HCT116 (cell line): ENCODE results near the gene PCDHB4. TPM values are rescaled to one million over a fixed set of nuclear protein-coding genes. Genes with fewer than 3 reads are reported as not detected.
"Not testable (repeated sequence)": the region's sequence is repeated elsewhere in the genome, so short reads cannot be mapped to it uniquely, and the experiment has no call there.

Source experiments
- ATAC-seq: fragments of 200-7000 bp; cut with Tn5 transposase; 2 replicates; pipeline ENCODE4 v1.9.1; 2020; ENCODE audit warnings: mild to moderate bottlenecking, moderate library complexity
- BruUV-seq: library from RNA; stranded (reverse); fragments of 400-500 nt; replicated peaks from 2 replicates; lab custom pipeline; 2021; lab: Mats Ljungman, UMichigan
- CTCF ChIA-PET: fragments of 300-600 bp; sonication (Branson Sonifier 250); formaldehyde crosslinking; loops from one replicate; lab custom pipeline; 2021; ENCODE audit warnings: antibody characterized with exemption; lab: Charles Lee
- POLR2A ChIA-PET: fragments of 300-600, 350-600 bp; sonication (Branson Sonifier 250); formaldehyde crosslinking; loops from one replicate; lab custom pipeline; 2021; ENCODE audit warnings: antibody characterized with exemption; lab: Charles Lee
- RAD21 ChIA-PET, 2 experiments: fragments of 300-600 bp; sonication (Branson Sonifier 250); formaldehyde crosslinking; loops; one replicate each; lab custom pipeline; 2023; ENCODE audit warnings: low total read pairs in 2 of 2; ENCODE audit not compliant: uncharacterized antibody in 2 of 2, unreplicated experiment in 2 of 2, low non-redundant PET in 1 of 2; lab: Charles Lee
- DNase-seq: peaks from one replicate; pipeline ENCODE4 v3.0.0-alpha.2; 2010; ENCODE audit warnings: low read depth, low spot score
- H2AFZ ChIP-seq: fragments of 200-600 bp; shearing (Covaris generic), sonication (generic); 2 replicates; pipeline ENCODE4 v1.6.1; 2017; ENCODE audit warnings: low read depth, mixed run types, mixed read lengths, antibody characterized with exemption, low read length; ENCODE audit not compliant: poor library complexity, severe bottlenecking
- H3K27ac ChIP-seq: 2 replicates; pipeline ENCODE4 v1.5.1; 2012; ENCODE audit warnings: low read depth, low read length
- H3K27me3 ChIP-seq: fragments of 200-600 bp; sonication (generic); 2 replicates; pipeline ENCODE4 v1.6.1; 2016; ENCODE audit warnings: mixed run types, low read length, mixed read lengths; ENCODE audit not compliant: insufficient read depth
- H3K36me3 ChIP-seq, 2 experiments: fragments of 200-500 bp in 1 of 2; fragments of 200-600 bp in 1 of 2; sonication (Bioruptor generic) in 1 of 2; sonication (generic) in 1 of 2; 2 replicates each; pipeline versions ENCODE4 v1.5.1 to v1.6.1; 2014 to 2016; ENCODE audit warnings: low read length in 2 of 2, inconsistent platforms in 1 of 2, mixed read lengths in 1 of 2, mixed run types in 1 of 2; ENCODE audit not compliant: insufficient read depth in 2 of 2, control insufficient read depth in 1 of 2
- H3K4me1 ChIP-seq, 2 experiments: fragments of 200-600 bp in 1 of 2; sonication (generic) in 1 of 2; 2 replicates each; pipeline versions ENCODE4 v1.5.1 to v1.6.1; 2012 to 2017; ENCODE audit warnings: low read length in 2 of 2, inconsistent platforms in 1 of 2, mild to moderate bottlenecking in 1 of 2, mixed read lengths in 1 of 2, mixed run types in 1 of 2, moderate library complexity in 1 of 2; ENCODE audit not compliant: insufficient read depth in 2 of 2, control insufficient read depth in 1 of 2
- H3K4me2 ChIP-seq: fragments of 200-600 bp; sonication (generic); 2 replicates; pipeline ENCODE4 v1.6.1; 2017; ENCODE audit warnings: mixed run types, low read length, mixed read lengths
- H3K4me3 ChIP-seq, 2 experiments: fragments of 200-600 bp in 1 of 2; sonication (generic) in 1 of 2; replicated peaks in 1 of 2; 2 replicates each; pipeline ENCODE4 v1.5.1; 2011 to 2016; ENCODE audit warnings: low read length in 2 of 2, control low read depth in 1 of 2, low read depth in 1 of 2, mild to moderate bottlenecking in 1 of 2, mixed read lengths in 1 of 2, mixed run types in 1 of 2
- H3K79me2 ChIP-seq: fragments of 200-600 bp; sonication (generic); 2 replicates; pipeline ENCODE4 v1.6.1; 2017; ENCODE audit warnings: mild to moderate bottlenecking, mixed run types, low read length, moderate library complexity, mixed read lengths; ENCODE audit not compliant: insufficient read depth
- H3K9ac ChIP-seq: fragments of 200-600 bp; sonication (generic); 2 replicates; pipeline ENCODE4 v1.6.1; 2016; ENCODE audit warnings: low read length, mixed read lengths
- H3K9me2 ChIP-seq: fragments of 200-600 bp; sonication (generic), shearing (Covaris generic); 2 replicates; pipeline ENCODE4 v1.6.1; 2017; ENCODE audit warnings: mixed run types, mild to moderate bottlenecking, moderate library complexity; ENCODE audit not compliant: insufficient read depth
- H3K9me3 ChIP-seq, 2 experiments: fragments of 200-500 bp in 1 of 2; fragments of 200-600 bp in 1 of 2; sonication (Bioruptor generic) in 1 of 2; sonication (generic) in 1 of 2; 2 replicates each; pipeline ENCODE4 v1.6.1; 2014 to 2017; ENCODE audit warnings: low read length in 2 of 2, mixed read lengths in 2 of 2, inconsistent platforms in 1 of 2, low read depth in 1 of 2, mild to moderate bottlenecking in 1 of 2, mixed run types in 1 of 2, moderate library complexity in 1 of 2; ENCODE audit not compliant: control insufficient read depth in 1 of 2, insufficient read depth in 1 of 2
- H4K20me1 ChIP-seq: fragments of 200-600 bp; sonication (generic), shearing (Covaris generic); 2 replicates; pipeline ENCODE4 v1.6.1; 2017; ENCODE audit warnings: mixed run types, mild to moderate bottlenecking, moderate library complexity; ENCODE audit not compliant: insufficient read depth
- CTCF ChIP-seq, 3 experiments: fragments of 200-600 bp in 1 of 3; sonication (generic) in 1 of 3; IDR thresholded peaks in 2 of 3; conservative IDR thresholded peaks in 1 of 3; 2 replicates each; pipeline ENCODE4 v1.5.1; 2012 to 2017; ENCODE audit warnings: low read depth in 2 of 3, low read length in 2 of 3, antibody characterized with exemption in 1 of 3, borderline replicate concordance in 1 of 3, control low read depth in 1 of 3, mild to moderate bottlenecking in 1 of 3, mixed read lengths in 1 of 3, mixed run types in 1 of 3, moderate library complexity in 1 of 3; ENCODE audit not compliant: insufficient read depth in 1 of 3
- EGR1 ChIP-seq: IDR thresholded peaks from 2 replicates; pipeline ENCODE4 v1.6.1; 2012; ENCODE audit warnings: low read depth
- FOSL1 ChIP-seq: IDR thresholded peaks from 2 replicates; pipeline ENCODE4 v1.6.1; 2012; ENCODE audit warnings: low read depth
- RAD21 ChIP-seq: IDR thresholded peaks from 2 replicates; pipeline ENCODE4 v1.6.1; 2012; ENCODE audit warnings: low read depth, mild to moderate bottlenecking
- SP1 ChIP-seq: IDR thresholded peaks from 2 replicates; pipeline ENCODE4 v1.6.1; 2012; ENCODE audit warnings: low read depth
- intact Hi-C: fragments of 100-400 bp; cut with micrococcal nuclease; formaldehyde crosslinking; loops from 2 replicates; pipeline ENCODE4 v1.10.0; 2022
- total RNA-seq: library from RNA; stranded (reverse); gene quantifications from one replicate; pipeline ENCODE4 v1.2.1, GENCODE V29; 2021; ENCODE audit not compliant: unreplicated experiment

Gene PCDHB4
- total RNA-seq, 1 experiment from 2014 or later, result not detected

- ChIA-PET POLR2A (no interaction called here), RAD21 (no interaction called here), CTCF (no interaction called here)
- Histone ChIP-seq H3K9me3 (peaks cover 0 to 4% of the 10 kb centered on the region in 2 experiments; a peak in 1 of 4 replicates), H3K9me2 (no peaks in the 10 kb centered on the region), H4K20me1 (no peaks in the 10 kb centered on the region), H3K9ac (no peak within 1 kb of the TSS), H3K36me3 (no peaks in the 10 kb centered on the region), H3K27me3 (no peaks in the 10 kb centered on the region), H3K27ac (no peak within 1 kb of the TSS), H3K79me2 (no peaks in the 10 kb centered on the region), H3K4me2 (no peak within 1 kb of the TSS), H2AFZ (no peak within 1 kb of the TSS), H3K4me3 (no peak within 1 kb of the TSS), H3K4me1 (no peaks in the 10 kb centered on the region)
- ATAC-seq (no peak), DNase-seq (peak; percentile 16)
- no TSS peak for BruUV-seq
- intact Hi-C loops, result no loop called here
- TF ChIP-seq SP1, result no peak
- TF ChIP-seq CTCF (IDR thresholded peaks at IDR 0.05 in 2 of 3, conservative IDR thresholded peaks at IDR 0.05 in 1 of 3; ENCODE audit: borderline replicate concordance in 1 of 3, insufficient read depth in 1 of 3, low read depth in 2 of 3, low read length in 2 of 3), result peak; percentile 11 to 54 (median 29); a peak in 3 of 6 replicates
- TF ChIP-seq RAD21, result peak; percentile 46
- TF ChIP-seq EGR1, result no peak
Measured at GRCh38 chr5:141100243-141100805, 21.3 kb upstream of the PCDHB4 start, which contains the start of gene PCDHB3. Gene PCDHB3, plus strand, starts transcription at chr5:141100473. Its CDS starts 177 bp downstream, at chr5:141100650.

GRCh38 chr5:141101059-141101458 lies 20.6 kb upstream of the PCDHB4 start:
- Histone ChIP-seq H3K36me3 (no peaks in the 10 kb centered on the region), H4K20me1 (no peaks in the 10 kb centered on the region), H3K27ac (no peak overlapping the region), H3K79me2 (no peaks in the 10 kb centered on the region), H3K9me3 (peaks cover 0 to 4% of the 10 kb centered on the region in 2 experiments; a peak in 1 of 4 replicates), H2AFZ (no peak overlapping the region), H3K27me3 (no peaks in the 10 kb centered on the region), H3K9ac (no peak overlapping the region), H3K4me2 (no peak overlapping the region), H3K9me2 (no peaks in the 10 kb centered on the region), H3K4me1 (no peaks in the 10 kb centered on the region), H3K4me3 (no peak overlapping the region)
- ATAC-seq (no peak), DNase-seq (no peak)
- ChIA-PET CTCF (no interaction called here), RAD21 (no interaction called here), POLR2A (no interaction called here)
- intact Hi-C loops, result no loop called here
- no peak for TF ChIP-seq FOSL1
- BruUV-seq, result no TSS peak

- H3K4me2 ChIP-seq, POLR2A ChIA-PET, H2AFZ ChIP-seq, RAD21 ChIA-PET, intact Hi-C loops, H3K27ac ChIP-seq, BruUV-seq, CTCF ChIA-PET, H3K9me3 ChIP-seq, H3K9me2 ChIP-seq, H3K9ac ChIP-seq, H3K79me2 ChIP-seq, H4K20me1 ChIP-seq, H3K4me3 ChIP-seq, DNase-seq, H3K27me3 ChIP-seq, ATAC-seq, H3K4me1 ChIP-seq, H3K36me3 ChIP-seq: not testable (repeated sequence)
Measured at GRCh38 chr5:141102070-141102469, 19.5 kb upstream of the PCDHB4 start.
